HG03378 (cell line): ENCODE data around the gene AK9.

Source experiments
- ATAC-seq: cut with Tn5 transposase; IDR thresholded peaks from one replicate; pipeline ENCODE4 v1.9.1; 2021; ENCODE audit warnings: mild to moderate bottlenecking, moderate library complexity; ENCODE audit not compliant: unreplicated experiment

AK9 gene

GRCh38 chr6:109515781-109516409, 175.1 kb downstream of the AK9 start:
- ATAC-seq: no peak

- ATAC-seq: no peak
Observed at GRCh38 chr6:109514946-109515345, 176.1 kb downstream of the AK9 start.

GRCh38 chr6:109513571-109514071, 177.4 kb downstream of the AK9 start:
- no peak for ATAC-seq

GRCh38 chr6:109512271-109512817, 178.7 kb downstream of the AK9 start:
- ATAC-seq: no peak

GRCh38 chr6:109511832-109512231, 179.2 kb downstream of the AK9 start:
- ATAC-seq: no peak

- ATAC-seq: no peak
Observed at GRCh38 chr6:109510358-109510757, 180.6 kb downstream of the AK9 start.

- ATAC-seq: no peak
Observed at GRCh38 chr6:109508166-109508860, 182.7 kb downstream of the AK9 start.

GRCh38 chr6:109507490-109508072, 183.4 kb downstream of the AK9 start:
- ATAC-seq: no peak

GRCh38 chr6:109506841-109507240, 184.2 kb downstream of the AK9 start:
- ATAC-seq: no peak

GRCh38 chr6:109506314-109506713, 184.7 kb downstream of the AK9 start:
- ATAC-seq: no peak

GRCh38 chr6:109503327-109504224, 187.4 kb downstream of the AK9 start:
- no peak for ATAC-seq

- ATAC-seq: no peak
Observed at GRCh38 chr6:109498936-109499335, 192.1 kb downstream of the AK9 start.

- no peak for ATAC-seq
Observed at GRCh38 chr6:109498052-109498451, 192.9 kb downstream of the AK9 start.

- ATAC-seq: no peak
Observed at GRCh38 chr6:109496036-109496772, 194.8 kb downstream of the AK9 start.

- ATAC-seq: no peak
Observed at GRCh38 chr6:109493865-109494264, 197.1 kb downstream of the AK9 start.

GRCh38 chr6:109491207-109491938, 199.6 kb downstream of the AK9 start:
- ATAC-seq: no peak

- ATAC-seq: no peak
Observed at GRCh38 chr6:109490713-109491112, 200.3 kb downstream of the AK9 start.

- ATAC-seq: no peak
Observed at GRCh38 chr6:109488001-109488400, 203.0 kb downstream of the AK9 start.

- ATAC-seq: no peak
Observed at GRCh38 chr6:109486068-109486467, 204.9 kb downstream of the AK9 start.
